BLaER1 (cell line): ENCODE results near the gene KIF1C.

Source experiments
- H3K27ac ChIP-seq: shearing (Covaris generic); formaldehyde crosslinking; 2 replicates; pipeline ENCODE4 v1.8.1; 2022
- H3K27me3 ChIP-seq: shearing (Covaris generic); formaldehyde crosslinking; 2 replicates; pipeline ENCODE4 v1.8.1; 2022
- H3K36me3 ChIP-seq: shearing (Covaris generic); formaldehyde crosslinking; 2 replicates; pipeline ENCODE4 v1.8.1; 2022
- H3K4me1 ChIP-seq: shearing (Covaris generic); formaldehyde crosslinking; 2 replicates; pipeline ENCODE4 v1.8.1; 2022
- H3K4me2 ChIP-seq: shearing (Covaris generic); formaldehyde crosslinking; 2 replicates; pipeline ENCODE4 v1.8.1; 2022
- H3K4me3 ChIP-seq: shearing (Covaris generic); formaldehyde crosslinking; 2 replicates; pipeline ENCODE4 v1.8.1; 2022
- H3K9ac ChIP-seq: shearing (Covaris generic); formaldehyde crosslinking; 2 replicates; pipeline ENCODE4 v1.8.1; 2022
- H3K9me3 ChIP-seq: shearing (Covaris generic); formaldehyde crosslinking; 2 replicates; pipeline ENCODE4 v1.8.1; 2022
- H4K20me1 ChIP-seq: shearing (Covaris generic); formaldehyde crosslinking; 2 replicates; pipeline ENCODE4 v1.8.1; 2022
- Cebpa-rat ChIP-seq: shearing (Covaris generic); IDR thresholded peaks from 2 replicates; pipeline ENCODE4 v1.8.1; 2022

Gene KIF1C

DNA sequence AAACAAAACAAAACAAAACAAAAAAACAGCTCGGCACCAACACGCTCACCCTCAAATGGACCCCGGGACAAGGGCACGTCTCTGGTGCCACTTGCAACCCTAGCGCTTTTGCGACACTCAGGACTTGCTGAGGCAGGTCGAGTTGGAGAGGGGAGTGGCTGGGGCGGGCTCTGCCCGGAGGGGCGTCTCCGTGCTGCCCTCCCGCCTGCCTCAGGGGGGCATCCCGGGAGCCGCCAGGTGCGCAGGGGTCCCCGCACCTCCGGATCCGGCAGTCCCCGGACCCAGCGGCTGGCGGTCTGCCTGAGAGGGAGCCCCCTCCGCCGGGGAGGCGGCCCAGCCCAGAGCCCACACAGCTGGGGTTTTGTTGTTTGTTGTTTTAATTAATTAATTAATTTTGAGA lies 37.6 kb downstream of the KIF1C start, which contains the start of gene SLC52A1:
SLC52A1 (minus strand) TSS at position 112 of the 400 bp plus-strand sequence. CDS start 820 bp downstream, outside the sequence.
- Histone ChIP-seq H3K9ac (no peak within 1 kb of the TSS), H3K4me3 (no peak within 1 kb of the TSS), H3K9me3 (peaks cover 5% of the 10 kb centered on the region), H3K36me3 (no peaks in the 10 kb centered on the region), H3K4me1 (peaks cover 27% of the 10 kb centered on the region), H4K20me1 (no peaks in the 10 kb centered on the region), H3K27ac (no peak within 1 kb of the TSS), H3K27me3 (no peaks in the 10 kb centered on the region), H3K4me2 (peak within 1 kb of the TSS; percentile 40)
- TF ChIP-seq Cebpa-rat = no peak

DNA sequence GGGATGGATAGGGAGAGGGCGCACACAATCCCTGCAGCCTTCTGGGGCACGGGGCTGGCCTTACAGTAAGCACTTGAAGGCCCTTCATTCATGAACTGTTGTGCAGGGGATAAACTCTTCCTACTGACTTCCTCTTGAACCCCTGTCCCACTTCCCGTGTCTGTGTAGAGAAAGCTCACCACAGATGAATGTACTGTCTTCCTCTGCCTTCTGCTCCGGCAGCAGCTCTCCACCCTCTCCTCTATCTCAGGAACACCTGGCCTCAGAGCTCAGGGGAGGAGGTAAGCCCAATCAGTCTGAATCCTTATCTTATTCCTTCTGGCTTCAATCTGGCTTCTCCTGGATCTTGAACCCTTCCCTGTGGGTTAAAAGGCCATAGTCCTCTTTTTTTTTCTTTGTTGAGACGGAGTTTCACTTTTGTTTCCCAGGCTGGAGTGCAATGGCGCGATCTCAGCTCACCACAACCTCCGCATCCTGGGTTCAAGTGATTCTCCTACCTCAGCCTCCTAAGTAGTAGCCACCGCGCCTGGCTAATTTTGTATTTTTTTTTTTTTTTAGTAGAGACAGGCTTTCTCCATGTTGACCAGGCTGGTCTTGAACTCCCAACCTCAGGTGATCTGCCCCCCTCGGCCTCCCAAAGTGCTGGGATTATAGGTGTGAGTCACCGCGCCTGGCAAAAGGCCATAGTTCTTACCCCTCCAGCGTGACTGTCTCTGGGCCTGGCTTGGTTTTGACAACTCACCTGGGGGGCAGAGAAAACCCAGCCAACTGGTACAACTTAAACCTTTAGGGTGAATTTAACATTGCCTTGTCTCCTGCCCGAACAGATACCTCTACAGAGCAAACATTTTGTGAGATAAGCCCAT lies 44.6 kb downstream of the KIF1C start:
- Histone ChIP-seq H3K9ac (no peak overlapping the region), H3K9me3 (peaks cover 22% of the 10 kb centered on the region), H3K27me3 (no peaks in the 10 kb centered on the region), H4K20me1 (no peaks in the 10 kb centered on the region), H3K36me3 (no peaks in the 10 kb centered on the region), H3K27ac (no peak overlapping the region), H3K4me1 (peaks cover 10% of the 10 kb centered on the region; the same call in 1 of the 2 replicates), H3K4me2 (peak overlapping the region; percentile 3; the same call in 1 of the 2 replicates), H3K4me3 (no peak overlapping the region)
- TF ChIP-seq Cebpa-rat = no peak

GRCh38 chr17:5043524-5043923 lies 45.8 kb downstream of the KIF1C start:
- H3K9me3 ChIP-seq = peaks cover 22% of the 10 kb centered on the region
- H3K27me3 ChIP-seq = no peaks in the 10 kb centered on the region
- H3K4me3 ChIP-seq = no peak overlapping the region
- H3K9ac ChIP-seq = no peak overlapping the region
- no peak overlapping the region for H3K27ac ChIP-seq
- peaks cover 16% of the 10 kb centered on the region; the same call in 1 of the 2 replicates for H3K4me1 ChIP-seq
- H3K36me3 ChIP-seq = no peaks in the 10 kb centered on the region
- no peaks in the 10 kb centered on the region for H4K20me1 ChIP-seq
- no peak for TF ChIP-seq Cebpa-rat
- no peak overlapping the region for H3K4me2 ChIP-seq

- H3K27ac ChIP-seq = no peak overlapping the region
- H3K36me3 ChIP-seq = no peaks in the 10 kb centered on the region
- peaks cover 22% of the 10 kb centered on the region for H3K9me3 ChIP-seq
- H3K27me3 ChIP-seq = no peaks in the 10 kb centered on the region
- no peak overlapping the region for H3K4me3 ChIP-seq
- no peak overlapping the region for H3K9ac ChIP-seq
- peaks cover 27% of the 10 kb centered on the region for H3K4me1 ChIP-seq
- no peak overlapping the region for H3K4me2 ChIP-seq
- H4K20me1 ChIP-seq = no peaks in the 10 kb centered on the region
- TF ChIP-seq Cebpa-rat = no peak
Measured at GRCh38 chr17:5044630-5045029, 46.9 kb downstream of the KIF1C start.

- Histone ChIP-seq H3K36me3 (no peaks in the 10 kb centered on the region), H3K27me3 (no peaks in the 10 kb centered on the region), H3K4me2 (no peak overlapping the region), H3K4me3 (no peak overlapping the region), H3K27ac (no peak overlapping the region), H4K20me1 (no peaks in the 10 kb centered on the region), H3K9ac (no peak overlapping the region), H3K4me1 (peaks cover 33% of the 10 kb centered on the region), H3K9me3 (peaks cover 15% of the 10 kb centered on the region)
- no peak for TF ChIP-seq Cebpa-rat
Measured at GRCh38 chr17:5045496-5045895, 47.7 kb downstream of the KIF1C start.

DNA sequence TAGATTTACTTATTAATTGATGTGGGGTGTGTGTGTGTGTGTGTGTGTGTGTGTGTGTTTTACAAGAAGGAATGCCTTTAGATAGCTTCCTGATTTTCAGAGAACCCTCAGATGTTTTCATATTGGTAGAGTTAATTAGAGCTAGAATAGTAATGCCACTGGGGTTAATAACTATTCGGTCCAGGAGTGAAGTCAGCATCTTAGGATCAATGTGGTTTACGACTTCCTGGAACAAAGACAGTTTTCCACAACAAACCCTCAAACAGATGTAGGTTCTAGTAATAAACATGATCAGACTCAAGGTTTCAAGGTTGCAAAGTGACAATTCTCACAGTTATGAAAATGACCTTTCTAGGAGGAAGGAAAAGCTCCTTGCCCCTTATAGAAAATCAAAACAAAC lies 49.7 kb downstream of the KIF1C start:
- no peak for TF ChIP-seq Cebpa-rat
- Histone ChIP-seq H3K4me1 (peaks cover 26% of the 10 kb centered on the region), H4K20me1 (no peaks in the 10 kb centered on the region), H3K36me3 (no peaks in the 10 kb centered on the region), H3K4me3 (no peak overlapping the region), H3K27ac (no peak overlapping the region), H3K9me3 (no peaks in the 10 kb centered on the region), H3K27me3 (no peaks in the 10 kb centered on the region), H3K4me2 (no peak overlapping the region; the same call in 1 of the 2 replicates), H3K9ac (no peak overlapping the region)

DNA sequence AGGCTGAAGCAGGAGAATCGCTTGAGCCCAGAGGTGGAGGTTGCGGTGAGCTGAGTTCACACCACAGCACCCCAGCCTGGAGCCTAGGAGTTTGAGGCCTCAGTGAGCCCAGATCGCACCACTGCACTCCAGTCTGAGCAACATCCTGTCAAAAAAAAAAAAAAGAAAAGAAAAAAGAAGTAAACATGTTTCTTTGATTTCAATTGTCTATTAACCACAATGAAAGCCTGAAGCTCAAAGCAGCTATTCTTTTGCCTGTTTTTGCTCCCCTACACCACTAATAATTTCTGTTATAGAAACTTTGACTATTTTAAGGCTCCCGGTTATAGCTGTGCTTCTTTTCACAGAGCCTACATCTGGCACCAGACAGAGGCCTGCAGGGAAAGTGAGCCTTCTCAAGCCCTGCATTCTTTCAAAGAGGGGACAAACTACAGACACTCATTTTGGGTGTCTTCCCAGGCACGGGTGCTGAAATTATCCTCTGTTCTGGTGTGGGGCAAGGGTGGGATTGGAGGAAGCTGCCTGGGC lies 51.6 kb downstream of the KIF1C start:
- H3K9me3 ChIP-seq = no peaks in the 10 kb centered on the region
- no peak overlapping the region for H3K4me3 ChIP-seq
- no peak overlapping the region; the same call in 1 of the 2 replicates for H3K9ac ChIP-seq
- H3K27me3 ChIP-seq = no peaks in the 10 kb centered on the region
- H3K27ac ChIP-seq = peak overlapping the region; percentile 43; the same call in 1 of the 2 replicates
- H3K4me1 ChIP-seq = peaks cover 26% of the 10 kb centered on the region
- H4K20me1 ChIP-seq = no peaks in the 10 kb centered on the region
- no peaks in the 10 kb centered on the region for H3K36me3 ChIP-seq
- peak overlapping the region; percentile 39 for H3K4me2 ChIP-seq
- no peak for TF ChIP-seq Cebpa-rat

DNA sequence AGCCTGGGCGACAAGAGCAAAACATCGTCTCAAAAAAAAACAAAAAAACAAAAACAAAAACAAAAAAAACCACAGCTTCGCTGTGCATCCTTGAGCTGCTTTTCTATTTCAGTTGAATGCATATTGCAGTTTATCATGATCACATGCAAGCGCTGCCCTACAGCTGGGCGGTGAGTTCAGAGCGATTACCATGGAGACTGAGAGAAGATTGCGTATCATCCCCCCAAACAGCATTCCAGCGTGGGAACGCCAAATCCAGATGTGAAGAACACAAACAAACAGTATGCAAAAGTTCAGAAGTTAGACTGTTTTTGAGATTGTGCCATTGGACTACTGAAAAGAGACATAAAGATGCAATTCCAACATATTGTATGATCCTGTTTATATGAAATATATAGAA lies 52.5 kb downstream of the KIF1C start:
- no peak overlapping the region for H3K4me3 ChIP-seq
- H4K20me1 ChIP-seq = no peaks in the 10 kb centered on the region
- H3K9ac ChIP-seq = no peak overlapping the region
- peaks cover 26% of the 10 kb centered on the region for H3K4me1 ChIP-seq
- H3K9me3 ChIP-seq = no peaks in the 10 kb centered on the region
- no peak overlapping the region for H3K27ac ChIP-seq
- H3K4me2 ChIP-seq = no peak overlapping the region
- H3K27me3 ChIP-seq = no peaks in the 10 kb centered on the region
- H3K36me3 ChIP-seq = no peaks in the 10 kb centered on the region
- no peak for TF ChIP-seq Cebpa-rat

DNA sequence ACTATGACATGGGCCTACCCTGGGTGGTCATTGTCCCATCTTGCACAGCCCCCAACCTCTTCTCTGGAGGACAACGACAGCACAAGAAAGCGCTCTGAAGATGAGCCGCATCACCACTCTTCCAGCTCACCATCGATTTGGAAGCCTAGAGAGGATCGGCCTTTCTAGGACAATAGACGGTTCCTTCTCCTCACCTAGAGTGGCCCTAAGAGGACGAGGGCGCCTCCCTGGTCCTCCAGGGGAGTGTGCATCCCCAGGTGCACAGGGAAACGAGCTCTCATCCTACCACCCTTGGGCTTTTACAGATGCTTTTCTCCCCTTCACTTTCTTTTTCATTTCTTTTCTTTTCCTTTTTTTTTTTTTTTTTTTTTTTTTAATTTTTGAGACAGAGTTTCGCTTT lies 57.8 kb downstream of the KIF1C start:
- H3K4me2 ChIP-seq = no peak overlapping the region
- no peaks in the 10 kb centered on the region for H3K27me3 ChIP-seq
- no peak overlapping the region for H3K27ac ChIP-seq
- H3K4me1 ChIP-seq = no peaks in the 10 kb centered on the region
- H4K20me1 ChIP-seq = no peaks in the 10 kb centered on the region
- no peak for TF ChIP-seq Cebpa-rat
- H3K4me3 ChIP-seq = no peak overlapping the region
- no peaks in the 10 kb centered on the region for H3K36me3 ChIP-seq
- peaks cover 6% of the 10 kb centered on the region; the same call in 1 of the 2 replicates for H3K9me3 ChIP-seq
- no peak overlapping the region for H3K9ac ChIP-seq

DNA sequence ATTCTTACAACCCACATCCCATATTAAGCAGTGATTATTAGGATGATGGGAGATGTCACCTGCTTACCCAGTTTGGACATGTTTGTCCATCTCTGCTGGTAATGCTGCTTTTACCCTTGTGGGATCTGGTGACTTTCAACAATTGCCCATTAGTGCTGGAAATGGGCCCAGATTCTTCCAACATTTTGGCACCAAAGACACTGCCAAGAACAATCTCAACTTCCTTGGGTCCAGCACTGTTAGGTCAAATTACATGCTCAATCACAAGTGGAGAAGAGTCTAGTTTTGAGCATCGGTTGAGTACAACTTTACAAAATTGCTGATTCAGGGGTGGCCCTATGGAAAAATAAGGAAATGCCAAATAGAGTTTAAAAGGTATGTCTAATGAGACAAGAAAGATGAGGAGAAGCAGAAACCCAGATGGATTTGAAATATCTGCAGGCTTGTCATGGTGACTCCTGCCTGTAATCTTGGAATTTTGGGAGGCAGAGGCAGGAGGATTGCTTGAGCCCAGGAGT lies 67.5 kb downstream of the KIF1C start:
- Histone ChIP-seq H4K20me1 (no peaks in the 10 kb centered on the region), H3K36me3 (no peaks in the 10 kb centered on the region), H3K4me3 (no peak overlapping the region), H3K4me2 (no peak overlapping the region), H3K9me3 (no peaks in the 10 kb centered on the region), H3K27me3 (no peaks in the 10 kb centered on the region), H3K27ac (no peak overlapping the region), H3K9ac (no peak overlapping the region), H3K4me1 (no peaks in the 10 kb centered on the region)
- no peak for TF ChIP-seq Cebpa-rat
